Right cardiac atrium (tissue), 5 donors: ENCODE measurements around the gene TMEM81. TPM values are rescaled to one million over a fixed set of nuclear protein-coding genes. Genes with fewer than 3 reads are reported as not detected.

Experiments used
- ATAC-seq, 2 donors: fragments of 200-7000 bp; cut with Tn5 transposase; one replicate each; pipeline versions ENCODE4 v1.8.0 to v1.9.1; 2020; ENCODE audit warnings: moderate library complexity in 2 of 2, mild to moderate bottlenecking in 1 of 2
- DNase-seq, 3 donors: peaks; one replicate each; pipeline ENCODE4 v3.0.0-alpha.2; 2020
- H3K27ac ChIP-seq: one replicate; pipeline ENCODE4 v1.5.1; 2013; ENCODE audit warnings: mild to moderate bottlenecking, low read length, control low read depth, moderate library complexity
- H3K27me3 ChIP-seq: one replicate; pipeline ENCODE4 v1.6.1; 2013; ENCODE audit not compliant: control insufficient read depth, insufficient read depth
- H3K4me1 ChIP-seq: one replicate; pipeline ENCODE4 v1.6.1; 2013; ENCODE audit warnings: low read length; ENCODE audit not compliant: control insufficient read depth, insufficient read depth
- H3K4me3 ChIP-seq: one replicate; pipeline ENCODE4 v1.5.1; 2013; ENCODE audit warnings: low read length, control low read depth
- H3K9me3 ChIP-seq: one replicate; pipeline ENCODE4 v1.6.1; 2013; ENCODE audit warnings: low read length; ENCODE audit not compliant: control insufficient read depth
- WGBS: extraction: QIAGEN DNeasy Blood & Tissue Kit; methylation state at CpG from one replicate; pipeline ENCODE4 v1.1.7; 2013; 5-methylcytosine and 5-hydroxymethylcytosine counted together
- intact Hi-C, 4 donors: fragments of 100-400 bp; cut with DNase I; formaldehyde crosslinking; loops; one replicate each; pipeline versions ENCODE4 v1.11.0 to v1.14.0; 2022 to 2023
- polyA plus RNA-seq: library from polyadenylated mRNA; stranded (reverse); fragments of 200-250 nt; gene quantifications from one replicate; pipeline ENCODE4 v1.2.3, GENCODE V29; 2013
- total RNA-seq, 4 donors: library from RNA; stranded (reverse); fragmentation: NEBNext Ultra II Directional; extraction: Animal tissue kit (Norgen Biotek cat#: 25700); gene quantifications; one replicate each; pipeline ENCODE4 v1.2.1, GENCODE V29; 2021
- donor health status: healthy with polysubstance abuse.
- donor health status: DM: no; HTN: yes; CAD: no.
- donor health status: DM: no; HTN: no; CAD: no.
- donor health status: DM: no; HTN: yes; CAD: no; lungs with severe emphysema.
- donor health status: DM: yes; HTN: yes; CAD: no.

The TMEM81 gene
- total and polyA plus RNA-seq, 5 donors: 1.6 to 3.5 (median 2.6) TPM

DNA sequence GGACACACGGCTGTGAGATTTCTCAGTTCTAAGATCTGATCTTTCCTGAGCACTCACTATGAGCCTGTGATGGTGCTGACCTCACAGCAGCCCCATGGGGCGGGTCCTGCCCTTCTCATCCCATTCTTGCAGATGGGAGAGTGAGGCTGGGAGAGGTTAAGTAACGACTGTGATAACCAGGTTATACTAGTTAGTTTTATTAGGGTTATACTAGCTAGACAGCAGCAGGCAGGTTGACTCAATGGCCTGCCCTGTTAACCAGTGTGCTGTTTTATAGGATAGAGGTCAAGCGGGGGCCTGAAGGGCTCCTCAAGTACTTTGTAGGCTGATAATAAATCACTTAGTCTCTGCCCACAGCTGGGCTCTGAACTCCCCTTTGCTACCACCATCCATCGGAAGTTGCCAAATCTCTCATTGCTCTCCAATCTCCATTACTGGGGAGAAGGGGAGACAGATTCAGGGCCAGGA is 36.5 kb downstream of the TMEM81 start:
- DNase-seq (no peak), ATAC-seq (no peak)
- intact Hi-C loops: no loop called here
- Histone ChIP-seq H3K27ac (no peak overlapping the region), H3K4me3 (no peak overlapping the region), H3K4me1 (no peaks in the 10 kb centered on the region), H3K27me3 (no peaks in the 10 kb centered on the region), H3K9me3 (no peaks in the 10 kb centered on the region)
- 73% methylated on average over 5 of the region's 5 CpGs for WGBS

DNA sequence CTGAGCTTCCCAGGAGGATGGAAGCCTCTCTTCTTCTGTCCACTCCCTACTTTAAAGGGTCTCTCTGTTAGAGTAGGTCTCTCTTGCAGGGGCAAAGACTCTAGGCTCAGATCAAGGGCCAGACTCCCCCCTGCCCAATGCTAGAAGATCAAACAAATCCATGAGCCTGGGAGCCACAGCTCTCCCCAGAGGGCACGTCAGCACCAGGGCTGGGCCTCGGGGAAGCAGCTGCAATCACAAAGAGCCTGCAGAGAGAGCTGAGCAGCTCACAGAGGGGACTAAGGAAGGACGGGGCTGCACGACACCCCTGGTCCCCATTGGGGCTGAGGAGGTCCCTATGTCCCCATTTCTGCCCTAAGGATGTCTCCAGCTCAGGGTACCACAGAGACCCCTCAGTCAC is 37.4 kb downstream of the TMEM81 start:
- DNase-seq (no peak), ATAC-seq (no peak)
- no peak overlapping the region for H3K27ac ChIP-seq
- no peak overlapping the region for H3K4me3 ChIP-seq
- intact Hi-C loops: no loop called here
- no peaks in the 10 kb centered on the region for H3K27me3 ChIP-seq
- no peaks in the 10 kb centered on the region for H3K4me1 ChIP-seq
- H3K9me3 ChIP-seq: no peaks in the 10 kb centered on the region
- WGBS: 47% methylated on average over 4 of the region's 4 CpGs

DNA sequence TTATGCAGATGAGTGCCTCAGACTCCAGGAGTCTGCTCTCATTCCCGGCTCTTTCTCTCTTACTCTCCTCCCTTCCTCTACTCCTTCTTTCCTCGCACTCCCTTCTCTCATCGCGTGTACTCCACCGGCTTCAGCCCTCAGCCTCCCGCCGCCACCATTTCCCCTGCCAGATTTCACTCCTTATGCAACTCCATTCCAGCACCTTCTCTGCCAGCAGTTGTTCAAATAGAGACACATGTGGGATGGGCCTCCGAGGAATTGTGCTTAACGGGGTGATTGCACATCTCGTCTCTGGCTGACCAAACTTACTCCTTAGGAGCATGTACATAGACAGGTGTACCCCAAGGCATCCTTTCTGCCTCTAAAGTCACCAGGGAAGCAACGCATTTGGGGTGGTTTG is 39.1 kb downstream of the TMEM81 start:
- no peak overlapping the region for H3K4me3 ChIP-seq
- no peaks in the 10 kb centered on the region for H3K9me3 ChIP-seq
- intact Hi-C loops: no loop called here
- H3K27me3 ChIP-seq: no peaks in the 10 kb centered on the region
- H3K4me1 ChIP-seq: no peaks in the 10 kb centered on the region
- WGBS: 23% methylated on average over 11 of the region's 11 CpGs
- H3K27ac ChIP-seq: no peak overlapping the region
- no peak for ATAC-seq
- DNase-seq: no peak

DNA sequence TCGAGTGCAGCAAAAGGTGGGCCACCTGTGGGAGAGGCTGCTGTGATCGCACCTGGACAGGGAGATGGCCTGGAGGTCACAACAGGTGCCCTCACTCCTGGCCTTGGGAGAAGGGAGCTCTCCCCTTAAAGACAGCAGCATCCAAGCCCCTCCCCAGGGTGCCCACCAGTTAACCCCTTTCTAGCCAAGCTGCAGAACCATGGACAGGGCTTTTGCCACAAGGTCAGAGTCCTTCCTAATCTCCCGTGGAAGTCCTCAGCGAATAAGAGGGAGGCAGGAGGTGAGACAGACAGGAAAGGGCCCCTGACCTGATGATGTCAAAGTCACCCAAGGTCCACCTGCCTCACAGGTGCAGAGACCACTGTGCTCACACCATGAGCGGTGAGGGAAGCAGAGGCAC is 39.5 kb downstream of the TMEM81 start:
- ATAC-seq (no peak), DNase-seq (no peak)
- Histone ChIP-seq H3K9me3 (no peaks in the 10 kb centered on the region), H3K4me1 (no peaks in the 10 kb centered on the region), H3K27ac (no peak overlapping the region), H3K27me3 (no peaks in the 10 kb centered on the region), H3K4me3 (no peak overlapping the region)
- intact Hi-C loops: no loop called here
- 24% methylated on average over 5 of the region's 5 CpGs for WGBS

DNA sequence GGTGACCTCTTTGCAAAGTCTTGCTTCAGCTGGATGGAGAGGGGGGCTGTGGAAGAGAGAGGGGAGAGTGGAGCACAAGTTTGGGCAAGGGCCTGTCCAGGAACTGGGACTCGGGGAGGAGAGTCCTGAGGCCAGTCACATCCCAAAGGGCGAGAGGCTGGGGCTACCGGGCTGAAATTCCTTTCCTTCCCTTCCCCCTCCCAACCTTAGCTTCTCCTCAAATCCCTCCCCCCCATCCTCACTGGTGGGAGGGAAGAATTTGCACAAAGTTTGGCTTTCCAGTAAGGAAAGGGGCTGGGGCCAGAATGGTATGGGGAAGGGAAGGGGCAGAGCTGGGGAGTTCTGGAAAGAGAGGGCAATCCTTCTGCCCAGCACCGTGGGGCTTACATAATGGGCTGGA is 40.4 kb downstream of the TMEM81 start:
- DNase-seq (no peak), ATAC-seq (no peak)
- H3K27me3 ChIP-seq: no peaks in the 10 kb centered on the region
- WGBS: 26% methylated on average over 4 of the region's 4 CpGs
- no peak overlapping the region for H3K4me3 ChIP-seq
- intact Hi-C loops: no loop called here
- no peaks in the 10 kb centered on the region for H3K4me1 ChIP-seq
- no peaks in the 10 kb centered on the region for H3K9me3 ChIP-seq
- no peak overlapping the region for H3K27ac ChIP-seq

DNA sequence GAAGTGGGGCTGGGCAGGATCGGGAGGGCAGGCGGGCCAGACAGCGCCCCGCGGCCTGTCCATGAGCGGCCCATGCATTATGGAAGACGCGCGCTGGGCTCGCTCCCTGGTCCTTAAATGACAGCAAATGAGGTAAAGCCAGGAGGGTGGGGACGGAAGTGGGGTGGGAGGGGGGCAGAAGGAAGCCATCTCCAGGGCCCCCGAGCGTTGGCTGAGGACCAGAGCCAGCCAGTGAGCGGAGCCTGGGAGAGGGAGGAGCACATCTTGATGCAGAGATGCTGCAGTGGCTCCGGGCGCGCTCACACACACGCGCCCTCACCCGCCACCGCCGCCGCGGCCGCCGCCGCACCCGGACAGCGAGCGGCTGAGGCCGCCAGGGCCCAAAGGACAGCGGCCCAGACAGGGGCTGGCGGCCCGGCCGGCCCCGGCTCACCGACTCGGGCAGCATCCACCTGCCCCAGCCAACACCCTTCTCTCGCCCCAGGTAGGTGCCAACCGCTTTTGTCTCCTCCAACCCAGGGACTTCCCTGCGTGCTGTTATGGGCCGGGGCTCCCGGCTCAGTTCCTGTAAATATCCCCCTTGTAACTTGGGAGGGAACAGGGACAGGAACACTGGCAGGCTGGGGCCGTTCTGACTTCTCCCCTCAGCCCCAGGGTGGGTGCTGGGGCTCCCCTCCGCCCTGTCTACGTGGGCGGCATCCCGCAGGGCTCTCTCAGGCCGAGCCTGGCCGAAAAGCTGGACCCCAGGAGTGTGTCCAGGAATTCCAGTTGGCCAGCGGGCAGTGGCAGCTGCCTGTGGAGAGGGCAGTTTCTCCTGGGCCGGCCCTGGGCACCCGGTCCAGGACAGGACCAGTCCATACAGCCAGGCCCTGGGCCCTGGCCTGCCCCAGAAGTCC is 41.1 kb downstream of the TMEM81 start, which contains the start of gene CNTN2:
Gene CNTN2, plus strand, starts transcription at position 302 of the 896 bp plus-strand sequence. CDS start 9,974 bp downstream, outside the sequence.
- no peak for DNase-seq
- 11% methylated on average over 53 of the region's 53 CpGs for WGBS
- no peak for ATAC-seq
- intact Hi-C loops: no loop called here
- Histone ChIP-seq H3K27me3 (no peaks in the 10 kb centered on the region), H3K4me1 (no peaks in the 10 kb centered on the region), H3K9me3 (no peaks in the 10 kb centered on the region), H3K4me3 (no peak within 1 kb of the TSS), H3K27ac (no peak within 1 kb of the TSS)

DNA sequence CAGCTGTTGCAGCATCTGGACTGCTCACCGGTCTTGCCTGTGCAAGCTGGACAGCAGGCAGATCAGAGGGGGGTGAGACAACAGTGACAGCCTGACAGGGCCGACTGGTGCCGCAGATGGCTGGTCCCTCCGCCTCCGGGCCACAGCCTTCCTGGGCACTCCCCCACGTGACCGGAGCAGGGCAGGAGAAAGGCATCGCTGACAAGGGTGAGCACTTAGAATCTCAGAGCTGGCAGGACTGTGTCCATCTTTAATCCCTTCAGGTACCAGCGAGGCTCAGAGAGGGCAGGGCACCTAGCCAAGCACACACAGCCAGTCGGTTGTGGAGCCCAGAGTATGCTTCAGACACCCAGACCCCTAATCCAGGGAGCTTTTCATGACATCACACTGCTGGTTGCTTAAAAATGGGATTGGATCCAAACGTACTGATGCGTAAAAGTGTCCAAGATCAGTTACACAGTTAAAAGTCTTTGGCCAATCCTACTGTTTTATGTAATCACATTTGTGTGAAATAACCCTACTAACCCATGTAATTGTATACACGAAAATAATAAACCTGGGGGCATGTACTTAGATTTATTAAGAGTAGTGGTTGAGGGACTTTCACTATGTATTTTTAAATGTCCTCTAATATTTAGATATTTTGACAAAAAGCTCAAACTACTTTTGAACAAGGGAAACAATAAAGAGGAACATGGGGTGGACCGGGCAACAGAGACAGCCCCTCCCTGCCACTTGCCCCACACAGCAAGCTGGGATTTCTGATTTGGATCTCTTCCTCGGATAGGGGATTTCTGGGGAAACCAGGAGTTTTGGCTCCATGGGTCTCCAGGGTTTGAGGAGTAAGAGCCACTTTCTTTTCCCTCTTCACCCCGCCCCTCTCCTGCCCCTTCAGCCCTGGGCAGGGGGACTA is 42.0 kb downstream of the TMEM81 start:
- H3K27me3 ChIP-seq: no peaks in the 10 kb centered on the region
- no peaks in the 10 kb centered on the region for H3K9me3 ChIP-seq
- ATAC-seq (no peak), DNase-seq (no peak)
- H3K4me1 ChIP-seq: no peaks in the 10 kb centered on the region
- no peak overlapping the region for H3K4me3 ChIP-seq
- intact Hi-C loops: no loop called here
- WGBS: 56% methylated on average over 16 of the region's 16 CpGs
- H3K27ac ChIP-seq: no peak overlapping the region

DNA sequence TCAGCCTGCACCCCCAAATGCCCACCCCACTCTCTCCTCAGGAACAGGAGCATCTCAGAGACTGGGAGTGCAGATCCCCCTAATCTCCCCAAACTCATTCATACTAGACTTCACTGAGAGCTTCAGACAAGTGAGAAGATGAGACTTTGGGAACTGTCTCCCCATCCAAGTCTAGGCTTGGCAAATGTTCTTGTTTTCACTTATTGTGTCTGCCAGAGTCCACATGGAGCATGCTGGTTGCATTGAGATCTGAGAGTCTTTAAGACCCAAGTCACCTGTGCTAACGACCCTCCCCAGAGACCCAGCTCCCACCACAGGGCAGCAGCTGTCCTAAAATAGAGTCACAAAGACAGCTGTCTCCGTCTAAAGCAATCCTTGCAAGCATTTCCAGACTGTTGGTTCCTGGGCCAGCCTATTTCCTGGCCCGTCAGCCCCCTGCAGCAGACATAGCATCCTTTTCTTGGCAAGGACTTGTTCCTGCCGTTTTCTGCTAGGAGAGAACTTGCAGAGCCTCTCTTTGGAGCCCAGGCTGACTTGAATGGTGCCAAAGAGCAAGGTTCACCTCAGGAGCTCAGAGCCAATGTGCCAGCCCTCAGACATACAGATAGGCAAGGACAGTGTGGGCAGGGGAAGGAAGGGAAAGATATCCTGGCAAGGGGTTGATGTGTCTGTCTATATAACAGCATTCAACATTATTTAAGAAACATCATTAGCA is 43.1 kb downstream of the TMEM81 start:
- H3K4me1 ChIP-seq: no peaks in the 10 kb centered on the region
- ATAC-seq: no peak
- 34% methylated on average over 4 of the region's 4 CpGs for whole genome bisulfite sequencing
- intact Hi-C loops: no loop called here
- no peak for DNase-seq
- no peak overlapping the region for H3K4me3 ChIP-seq
- H3K27ac ChIP-seq: no peak overlapping the region
- no peaks in the 10 kb centered on the region for H3K9me3 ChIP-seq
- H3K27me3 ChIP-seq: no peaks in the 10 kb centered on the region

DNA sequence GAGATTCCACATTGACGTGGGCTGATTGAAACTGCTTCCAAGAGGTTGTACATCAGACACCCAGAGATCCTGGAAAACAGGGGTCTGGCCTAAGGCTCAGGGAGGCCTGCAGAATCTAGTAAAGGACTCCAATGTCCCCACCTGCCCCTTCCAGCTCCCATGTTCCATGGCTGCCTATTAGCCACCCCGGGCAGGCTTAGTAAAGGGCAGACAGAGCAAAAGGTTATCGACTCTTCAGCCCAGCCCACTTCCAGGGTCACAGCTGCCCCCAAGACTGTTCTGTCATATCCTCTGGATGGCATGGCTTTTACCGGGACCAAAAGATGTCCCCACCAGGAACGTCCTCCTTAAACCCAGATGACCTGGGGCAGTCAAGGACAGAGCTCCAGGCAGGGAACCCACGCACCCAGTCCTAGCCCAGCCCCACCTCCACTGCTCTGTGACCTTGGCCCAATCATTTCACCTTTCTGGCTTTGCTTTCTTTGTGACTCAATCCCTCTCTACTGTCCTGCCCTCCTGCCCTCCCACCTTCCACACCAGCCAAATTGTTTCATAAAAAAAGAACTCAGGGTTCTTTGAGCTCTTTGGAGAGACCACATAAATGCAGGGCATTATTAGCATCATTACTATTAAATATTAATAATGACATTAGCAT is 46.0 kb downstream of the TMEM81 start:
- no peaks in the 10 kb centered on the region for H3K27me3 ChIP-seq
- DNase-seq (no peak), ATAC-seq (no peak)
- WGBS: 78% methylated on average over 6 of the region's 6 CpGs
- H3K4me1 ChIP-seq: no peaks in the 10 kb centered on the region
- no peaks in the 10 kb centered on the region for H3K9me3 ChIP-seq
- intact Hi-C loops: no loop called here
- H3K4me3 ChIP-seq: no peak overlapping the region
- H3K27ac ChIP-seq: no peak overlapping the region

DNA sequence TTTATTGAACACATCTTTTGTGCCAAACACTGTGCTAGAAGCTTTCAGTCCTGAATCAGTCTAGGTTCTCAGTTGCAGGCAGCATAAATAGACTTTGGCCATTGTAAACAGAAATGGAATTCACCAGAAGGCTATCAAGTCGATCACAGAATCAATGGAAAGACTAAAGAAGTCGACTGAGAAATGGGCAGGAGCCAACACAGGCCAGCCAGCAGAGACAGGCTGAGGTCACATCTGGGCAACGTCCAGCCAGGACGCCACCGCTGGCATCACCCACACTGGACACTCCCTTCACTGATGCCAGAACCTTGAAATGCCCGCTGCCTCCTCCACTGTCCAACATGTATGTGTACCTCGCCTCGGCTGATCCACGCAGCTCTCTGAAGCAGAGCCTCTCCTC is 46.7 kb downstream of the TMEM81 start:
- Histone ChIP-seq H3K27me3 (no peaks in the 10 kb centered on the region), H3K9me3 (no peaks in the 10 kb centered on the region), H3K4me1 (no peaks in the 10 kb centered on the region), H3K4me3 (no peak overlapping the region), H3K27ac (no peak overlapping the region)
- DNase-seq (no peak), ATAC-seq (no peak)
- intact Hi-C loops: no loop called here
- 79% methylated on average over 9 of the region's 9 CpGs for WGBS
